HEK293 (cell line): Measurements from ENCODE around the gene TIE1.

Experiments
- BCL11A ChIP-seq: fragments of 450-650 bp; formaldehyde crosslinking; IDR thresholded peaks from 2 replicates; pipeline ENCODE4 v1.5.1; 2016; ENCODE audit warnings: low read depth, missing biosample characterization, missing genetic modification characterization
- GFI1B ChIP-seq: fragments of 450-650 bp; formaldehyde crosslinking; IDR thresholded peaks from 2 replicates; pipeline ENCODE4 v1.5.1; 2016; ENCODE audit warnings: missing biosample characterization, missing genetic modification characterization
- PRDM1 ChIP-seq: fragments of 450-650 bp; formaldehyde crosslinking; IDR thresholded peaks from 2 replicates; pipeline ENCODE4; 2016; ENCODE audit warnings: missing biosample characterization, missing genetic modification characterization
- PRDM10 ChIP-seq: fragments of 450-650 bp; formaldehyde crosslinking; IDR thresholded peaks from 2 replicates; pipeline ENCODE4 v1.5.1; 2016; ENCODE audit warnings: missing biosample characterization, missing genetic modification characterization
- PRDM2 ChIP-seq: fragments of 450-650 bp; formaldehyde crosslinking; IDR thresholded peaks from 2 replicates; pipeline ENCODE4 v1.5.1; 2016; ENCODE audit warnings: missing biosample characterization, missing genetic modification characterization, borderline replicate concordance
- TSHZ1 ChIP-seq: fragments of 450-650 bp; formaldehyde crosslinking; IDR thresholded peaks from 2 replicates; pipeline ENCODE4 v1.5.1; 2016; ENCODE audit warnings: missing biosample characterization, missing genetic modification characterization, borderline replicate concordance
- ZBTB7A ChIP-seq: fragments of 450-650 bp; formaldehyde crosslinking; IDR thresholded peaks from 2 replicates; pipeline ENCODE4 v1.5.1; 2016; ENCODE audit warnings: low read depth, missing biosample characterization, missing genetic modification characterization
- ZFHX2 ChIP-seq: fragments of 450-650 bp; formaldehyde crosslinking; conservative IDR thresholded peaks from 2 replicates; pipeline ENCODE4 v1.5.1; 2016; ENCODE audit warnings: missing biosample characterization, missing genetic modification characterization
- ZNF112 ChIP-seq: fragments of 450-650 bp; formaldehyde crosslinking; IDR thresholded peaks from 2 replicates; pipeline ENCODE4 v1.5.0; 2017; ENCODE audit warnings: missing biosample characterization, missing genetic modification characterization
- ZNF132 ChIP-seq: fragments of 450-650 bp; formaldehyde crosslinking; IDR thresholded peaks from 2 replicates; pipeline ENCODE4 v1.5.1; 2017; ENCODE audit warnings: missing biosample characterization, missing genetic modification characterization, borderline replicate concordance
- ZNF184 ChIP-seq: fragments of 450-650 bp; IDR thresholded peaks from 2 replicates; pipeline ENCODE4 v1.5.1; 2018; ENCODE audit warnings: missing biosample characterization, mild to moderate bottlenecking, missing genetic modification characterization
- ZNF221 ChIP-seq: fragments of 450-650 bp; formaldehyde crosslinking; IDR thresholded peaks from 2 replicates; pipeline ENCODE4 v1.5.1; 2017; ENCODE audit warnings: missing biosample characterization, missing genetic modification characterization, borderline replicate concordance
- ZNF274 ChIP-seq, 2 experiments: fragments of 200-500 bp in 1 of 2; fragments of 450-650 bp in 1 of 2; sonication (Bioruptor generic) in 1 of 2; formaldehyde crosslinking in 1 of 2; IDR thresholded peaks; 2 replicates each; pipeline versions ENCODE4 v1.5.1 to v1.6.1; 2014 to 2016; ENCODE audit warnings: borderline replicate concordance in 1 of 2, inconsistent platforms in 1 of 2, low read length in 1 of 2, missing biosample characterization in 1 of 2, missing genetic modification characterization in 1 of 2
- ZNF366 ChIP-seq: fragments of 450-650 bp; formaldehyde crosslinking; conservative IDR thresholded peaks from 2 replicates; pipeline ENCODE4 v1.5.1; 2016; ENCODE audit warnings: missing biosample characterization, missing genetic modification characterization
- ZNF416 ChIP-seq: fragments of 450-650 bp; formaldehyde crosslinking; IDR thresholded peaks from 2 replicates; pipeline ENCODE4 v1.5.1; 2016; ENCODE audit warnings: missing biosample characterization, missing genetic modification characterization
- ZNF600 ChIP-seq: fragments of 450-650 bp; formaldehyde crosslinking; IDR thresholded peaks from 2 replicates; pipeline ENCODE4 v1.5.1; 2016; ENCODE audit warnings: missing biosample characterization, missing genetic modification characterization
- ZNF639 ChIP-seq: fragments of 450-650 bp; formaldehyde crosslinking; IDR thresholded peaks from 2 replicates; pipeline ENCODE4 v1.5.1; 2016; ENCODE audit warnings: missing biosample characterization, missing genetic modification characterization
- ZNF664 ChIP-seq: fragments of 450-650 bp; formaldehyde crosslinking; IDR thresholded peaks from 2 replicates; pipeline ENCODE4 v1.5.1; 2016; ENCODE audit warnings: missing biosample characterization, missing genetic modification characterization
- ZNF747 ChIP-seq: fragments of 450-650 bp; formaldehyde crosslinking; IDR thresholded peaks from 2 replicates; pipeline ENCODE4 v1.5.1; 2016; ENCODE audit warnings: missing biosample characterization, missing genetic modification characterization
- ZNF76 ChIP-seq: fragments of 450-650 bp; formaldehyde crosslinking; IDR thresholded peaks from 2 replicates; pipeline ENCODE4; 2016; ENCODE audit warnings: low read depth, missing biosample characterization, missing genetic modification characterization, borderline replicate concordance
- ZNF791 ChIP-seq: fragments of 450-650 bp; formaldehyde crosslinking; IDR thresholded peaks from 2 replicates; pipeline ENCODE4 v1.5.1; 2016; ENCODE audit warnings: missing biosample characterization, missing genetic modification characterization
- ZNF843 ChIP-seq: fragments of 450-650 bp; formaldehyde crosslinking; IDR thresholded peaks from 2 replicates; pipeline ENCODE4 v1.5.1; 2016; ENCODE audit warnings: missing biosample characterization, missing genetic modification characterization
- ZSCAN16 ChIP-seq: fragments of 450-650 bp; formaldehyde crosslinking; IDR thresholded peaks from 2 replicates; pipeline ENCODE4 v1.5.1; 2016; ENCODE audit warnings: missing biosample characterization, missing genetic modification characterization

Gene TIE1

GRCh38 chr1:43367904-43368645, 67.3 kb downstream of the TIE1 start, which contains the start of gene ELOVL1 (continued):
- TF ChIP-seq PRDM10 (tag by site-specific recombination) (peak; percentile 99), ZSCAN16 (tag by site-specific recombination) (no peak), ZNF747 (tag by site-specific recombination) (no peak), BCL11A (tag by site-specific recombination) (peak; percentile 27; the same call in 1 of the 2 replicates), ZBTB7A (no peak), ZNF132 (tag by site-specific recombination) (no peak), PRDM1 (tag by site-specific recombination) (peak; percentile 95), ZNF76 (peak; percentile 70; the same call in 1 of the 2 replicates), ZNF843 (tag by site-specific recombination) (0 out of 2 replicates have a peak, but pooled peaks have one; percentile 31), ZNF791 (tag by site-specific recombination) (no peak), ZNF664 (tag by site-specific recombination) (no peak), ZNF184 (tag by site-specific recombination) (no peak), TSHZ1 (tag by site-specific recombination) (no peak), ZFHX2 (no peak), ZNF366 (tag by site-specific recombination) (no peak), ZNF600 (tag by site-specific recombination) (peak; percentile 99), ZNF639 (tag by site-specific recombination) (no peak), ZNF274 (IDR thresholded peaks at IDR 0.05; ENCODE audit: low read length) (no peak), ZNF274 (tag by site-specific recombination; IDR thresholded peaks at IDR 0.05; ENCODE audit: borderline replicate concordance) (no peak), PRDM2 (tag by site-specific recombination) (no peak), ZNF112 (tag by site-specific recombination) (no peak), ZNF416 (no peak), ZNF221 (tag by site-specific recombination) (no peak), GFI1B (tag by site-specific recombination) (no peak)
